ENCODE data around the gene FAT1.

FAT1 gene

GRCh38 chr4:186717556-186717955, 6.1 kb downstream of the FAT1 start (continued):
- TF ChIP-seq WT1 (tag by site-specific recombination; IDR thresholded peaks at IDR 0.05) (no peak), ZNF223 (tag by site-specific recombination; IDR thresholded peaks at IDR 0.05) (no peak), ZNF473 (tag by site-specific recombination; IDR thresholded peaks at IDR 0.05) (no peak)

DNA sequence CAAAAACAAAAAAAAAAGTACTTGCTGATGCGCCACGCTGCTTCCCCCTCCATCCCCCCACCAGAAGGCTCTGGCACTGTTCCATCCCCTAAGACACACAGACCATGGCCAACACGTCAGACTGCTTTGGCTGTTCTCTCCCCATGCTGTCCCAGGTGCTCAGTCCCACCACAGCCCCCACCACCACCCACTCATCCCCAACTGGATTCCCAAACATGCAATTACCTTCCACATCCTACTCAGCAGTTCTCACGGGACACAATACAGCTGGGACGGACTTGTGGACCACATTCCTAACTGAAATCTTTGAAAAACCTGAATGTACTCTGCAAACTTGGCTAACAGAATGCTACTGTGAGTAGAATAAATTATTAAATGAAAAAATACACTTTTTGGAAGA, 8.6 kb downstream of the FAT1 start:
- Histone ChIP-seq H3K36me3 (ENCODE audit: control insufficient read depth in 2 of 2, insufficient read depth in 1 of 2, low read length in 2 of 2) (no peaks in the 10 kb centered on the region), H3K27ac (ENCODE audit: extremely low read depth, low read depth, low read length) (no peak overlapping the region), H3K4me3 (ENCODE audit: low read depth, low read length) (no peak overlapping the region), H3K9me3 (ENCODE audit: control insufficient read depth, insufficient read depth, low read depth, low read length) (no peaks in the 10 kb centered on the region), H3K4me1 (ENCODE audit: control insufficient read depth, insufficient read depth, low read length) (no peaks in the 10 kb centered on the region)
- ChIA-PET CTCF (no interaction called here), POLR2A (no interaction called here)
- TF ChIP-seq IKZF3 (tag by site-specific recombination; IDR thresholded peaks at IDR 0.05): no peak
- TF ChIP-seq, protein P1, sequence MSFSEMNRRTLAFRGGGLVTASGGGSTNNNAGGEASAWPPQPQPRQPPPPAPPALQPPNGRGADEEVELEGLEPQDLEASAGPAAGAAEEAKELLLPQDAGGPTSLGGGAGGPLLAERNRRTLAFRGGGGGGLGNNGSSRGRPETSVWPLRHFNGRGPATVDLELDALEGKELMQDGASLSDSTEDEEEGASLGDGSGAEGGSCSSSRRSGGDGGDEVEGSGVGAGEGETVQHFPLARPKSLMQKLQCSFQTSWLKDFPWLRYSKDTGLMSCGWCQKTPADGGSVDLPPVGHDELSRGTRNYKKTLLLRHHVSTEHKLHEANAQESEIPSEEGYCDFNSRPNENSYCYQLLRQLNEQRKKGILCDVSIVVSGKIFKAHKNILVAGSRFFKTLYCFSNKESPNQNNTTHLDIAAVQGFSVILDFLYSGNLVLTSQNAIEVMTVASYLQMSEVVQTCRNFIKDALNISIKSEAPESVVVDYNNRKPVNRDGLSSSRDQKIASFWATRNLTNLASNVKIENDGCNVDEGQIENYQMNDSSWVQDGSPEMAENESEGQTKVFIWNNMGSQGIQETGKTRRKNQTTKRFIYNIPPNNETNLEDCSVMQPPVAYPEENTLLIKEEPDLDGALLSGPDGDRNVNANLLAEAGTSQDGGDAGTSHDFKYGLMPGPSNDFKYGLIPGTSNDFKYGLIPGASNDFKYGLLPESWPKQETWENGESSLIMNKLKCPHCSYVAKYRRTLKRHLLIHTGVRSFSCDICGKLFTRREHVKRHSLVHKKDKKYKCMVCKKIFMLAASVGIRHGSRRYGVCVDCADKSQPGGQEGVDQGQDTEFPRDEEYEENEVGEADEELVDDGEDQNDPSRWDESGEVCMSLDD (tag by site-specific recombination; IDR thresholded peaks at IDR 0.05): no peak

DNA sequence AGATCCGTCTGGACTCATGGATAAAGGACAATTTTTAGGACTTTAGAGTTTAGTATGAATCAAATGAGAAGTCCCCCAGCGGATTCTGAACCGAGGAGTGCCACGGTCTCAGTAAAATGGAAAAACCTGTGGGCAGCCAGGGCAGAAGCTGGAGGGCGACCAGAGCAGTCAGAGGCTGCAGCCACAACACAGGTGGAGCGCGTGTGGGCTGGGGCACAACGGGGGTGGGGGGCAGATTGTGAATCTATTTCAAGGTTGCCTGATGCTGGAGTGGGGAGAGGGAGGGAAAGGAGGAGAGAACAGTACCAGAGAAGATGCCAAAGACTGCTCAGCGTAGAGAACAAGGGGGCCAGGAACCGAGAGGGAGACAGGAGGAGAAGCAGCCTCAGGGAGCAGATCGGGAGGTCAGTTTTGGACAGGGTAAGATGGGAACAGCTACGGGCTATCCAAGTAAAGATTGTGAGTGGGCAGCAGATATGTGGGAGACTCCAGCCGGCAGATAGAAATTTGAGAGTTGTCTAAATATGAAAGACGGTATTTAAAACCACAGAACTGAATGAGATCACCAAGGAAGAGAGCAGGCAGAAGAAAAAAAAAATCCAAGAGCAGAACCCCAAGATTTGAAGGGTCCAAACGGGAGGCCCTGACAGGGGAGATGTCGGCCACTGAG, 9.5 kb downstream of the FAT1 start:
- Histone ChIP-seq H3K4me3 (ENCODE audit: low read depth, low read length) (no peak overlapping the region), H3K4me1 (ENCODE audit: control insufficient read depth, insufficient read depth, low read length) (no peaks in the 10 kb centered on the region), H3K9me3 (ENCODE audit: control insufficient read depth, insufficient read depth, low read depth, low read length) (no peaks in the 10 kb centered on the region), H3K36me3 (ENCODE audit: control insufficient read depth in 2 of 2, insufficient read depth in 1 of 2, low read length in 2 of 2) (peaks cover 0 to 6% of the 10 kb centered on the region in 2 experiments; a peak in 1 of 3 replicates), H3K27ac (ENCODE audit: extremely low read depth, low read depth, low read length) (no peak overlapping the region)
- TF ChIP-seq ZNF394 (tag by site-specific recombination; IDR thresholded peaks at IDR 0.05; ENCODE audit: borderline replicate concordance) (no peak), EGR2 (tag by site-specific recombination; IDR thresholded peaks at IDR 0.05; ENCODE audit: low read depth) (peak; percentile 38), ZNF830 (tag by site-specific recombination; IDR thresholded peaks at IDR 0.05; ENCODE audit: low read depth) (no peak), ZNF658 (tag by site-specific recombination; IDR thresholded peaks at IDR 0.05) (no peak), ZNF791 (tag by site-specific recombination; IDR thresholded peaks at IDR 0.05) (no peak), ZNF202 (tag by site-specific recombination; IDR thresholded peaks at IDR 0.05; ENCODE audit: borderline replicate concordance) (0 out of 2 replicates have a peak, but pooled peaks have one; percentile 33), MEIS1 (CRISPR knock-in tag; IDR thresholded peaks at IDR 0.05; ENCODE audit: borderline replicate concordance) (no peak), ZNF549 (tag by site-specific recombination; IDR thresholded peaks at IDR 0.05) (no peak), YY1 (tag by site-specific recombination; IDR thresholded peaks at IDR 0.05) (no peak)
- TF ChIP-seq, protein P2, sequence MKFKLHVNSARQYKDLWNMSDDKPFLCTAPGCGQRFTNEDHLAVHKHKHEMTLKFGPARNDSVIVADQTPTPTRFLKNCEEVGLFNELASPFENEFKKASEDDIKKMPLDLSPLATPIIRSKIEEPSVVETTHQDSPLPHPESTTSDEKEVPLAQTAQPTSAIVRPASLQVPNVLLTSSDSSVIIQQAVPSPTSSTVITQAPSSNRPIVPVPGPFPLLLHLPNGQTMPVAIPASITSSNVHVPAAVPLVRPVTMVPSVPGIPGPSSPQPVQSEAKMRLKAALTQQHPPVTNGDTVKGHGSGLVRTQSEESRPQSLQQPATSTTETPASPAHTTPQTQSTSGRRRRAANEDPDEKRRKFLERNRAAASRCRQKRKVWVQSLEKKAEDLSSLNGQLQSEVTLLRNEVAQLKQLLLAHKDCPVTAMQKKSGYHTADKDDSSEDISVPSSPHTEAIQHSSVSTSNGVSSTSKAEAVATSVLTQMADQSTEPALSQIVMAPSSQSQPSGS (tag by site-specific recombination; IDR thresholded peaks at IDR 0.05; ENCODE audit: low read depth): no peak
- TF ChIP-seq, protein P3, sequence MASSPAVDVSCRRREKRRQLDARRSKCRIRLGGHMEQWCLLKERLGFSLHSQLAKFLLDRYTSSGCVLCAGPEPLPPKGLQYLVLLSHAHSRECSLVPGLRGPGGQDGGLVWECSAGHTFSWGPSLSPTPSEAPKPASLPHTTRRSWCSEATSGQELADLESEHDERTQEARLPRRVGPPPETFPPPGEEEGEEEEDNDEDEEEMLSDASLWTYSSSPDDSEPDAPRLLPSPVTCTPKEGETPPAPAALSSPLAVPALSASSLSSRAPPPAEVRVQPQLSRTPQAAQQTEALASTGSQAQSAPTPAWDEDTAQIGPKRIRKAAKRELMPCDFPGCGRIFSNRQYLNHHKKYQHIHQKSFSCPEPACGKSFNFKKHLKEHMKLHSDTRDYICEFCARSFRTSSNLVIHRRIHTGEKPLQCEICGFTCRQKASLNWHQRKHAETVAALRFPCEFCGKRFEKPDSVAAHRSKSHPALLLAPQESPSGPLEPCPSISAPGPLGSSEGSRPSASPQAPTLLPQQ (tag by site-specific recombination; IDR thresholded peaks at IDR 0.05): no peak
- CTCF ChIA-PET: no interaction called here
- POLR2A ChIA-PET: no interaction called here
